Brain pericyte (primary cell): ENCODE data around the gene ALDH1A2.

Experiments
- DNase-seq: peaks from one replicate; pipeline ENCODE4 v3.0.0-alpha.2; 2012; ENCODE audit warnings: low read depth, low spot score

ALDH1A2 gene

DNA sequence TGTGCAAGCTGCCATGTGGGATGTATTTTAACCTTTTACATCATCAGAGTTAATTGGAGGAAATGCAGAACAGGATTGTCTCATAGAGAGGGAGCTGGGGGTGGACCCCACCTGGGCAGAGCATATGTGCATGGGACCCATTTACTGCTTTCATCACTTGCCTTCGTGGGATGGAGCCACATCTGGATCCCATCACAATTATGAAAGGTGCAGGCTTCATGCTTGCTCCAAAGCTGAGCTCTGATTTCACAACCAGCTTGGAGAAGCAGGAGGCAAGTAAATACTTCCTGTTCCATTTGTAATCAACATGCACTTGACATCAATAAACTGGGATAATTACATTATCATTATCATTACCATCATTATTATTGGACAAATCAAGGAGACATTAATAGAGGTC lies 161.9 kb downstream of the ALDH1A2 start:
- no peak for DNase-seq
